ENCODE data around the gene PTPN4. TPM values are rescaled to one million over a fixed set of nuclear protein-coding genes. Genes with fewer than 3 reads are reported as not detected.

The PTPN4 gene
- total and polyA plus RNA-seq, 2 of the 8 experiments (the other 6 are each of a cell fraction or from before 2014, with no cell fraction given) = 28.5 to 105 TPM

- H3K9me3 ChIP-seq (ENCODE audit: insufficient read depth in 2 of 2, low read depth in 1 of 2, low read length in 1 of 2) = peaks cover 0 to 5% of the 10 kb centered on the region in 2 experiments; a peak in 1 of 4 replicates
- DNase-seq (ENCODE audit: low read depth in 1 of 2, low spot score in 2 of 2) = peak; percentile 50 to 78
- H3K79me1 ChIP-seq (ENCODE audit: low read depth, low read length) = no peaks in the 10 kb centered on the region
- H3K4me3 ChIP-seq (ENCODE audit: extremely low read depth in 1 of 4, insufficient read depth in 2 of 4, low read depth in 3 of 4, low read length in 4 of 4) = peak overlapping the region in 2 of 4 experiments; percentile 1 to 51; a peak in 2 of 8 replicates
- H2BK120ac ChIP-seq (replicated peaks; ENCODE audit: low read depth, low read length) = no peak overlapping the region
- H2BK5ac ChIP-seq (ENCODE audit: low read depth, low read length) = peak overlapping the region; percentile 83
- FAIRE-seq = peak; percentile 98
- H4K5ac ChIP-seq (ENCODE audit: insufficient read length, low read depth, low read length) = peak overlapping the region; percentile 36
- H3K36me3 ChIP-seq (ENCODE audit: control insufficient read depth in 2 of 4, insufficient read depth in 4 of 4, low read length in 3 of 4) = peaks cover 0 to 7% (median 2%) of the 10 kb centered on the region in 4 experiments; a peak in 2 of 8 replicates
- no peak overlapping the region for H3K14ac ChIP-seq (ENCODE audit: insufficient read length)
- no peak overlapping the region for H3K18ac ChIP-seq (ENCODE audit: extremely low read depth, low read length)
- ChIA-PET POLR2A (ENCODE audit: partially characterized antibody) (interaction anchor here (1.0 to 4.5 kb wide), 3 partner anchors 10 to 34 kb away, joined by 3 to 24 read pairs (median 4); partner anchors contain the start of gene PTPN4), CTCF (ENCODE audit: partially characterized antibody) (interaction anchor here (1.2 to 1.5 kb wide), 2 partner anchors 27 to 35 kb away, joined by 3 read pairs; no protein-coding TSS in a partner anchor)
- peak overlapping the region; percentile 97 for H3K27ac ChIP-seq (ENCODE audit: low read depth, low read length)
- H3K56ac ChIP-seq (replicated peaks; ENCODE audit: insufficient read length, low read depth, low read length) = no peak overlapping the region
- no peaks in the 10 kb centered on the region for H3K23me2 ChIP-seq (ENCODE audit: low read depth, low read length)
- H3K4me2 ChIP-seq (ENCODE audit: insufficient read depth in 1 of 2, low read depth in 2 of 2, low read length in 2 of 2) = peak overlapping the region; percentile 17 to 66; a peak in 3 of 4 replicates
- H2BK12ac ChIP-seq (ENCODE audit: low read depth, low read length) = peak overlapping the region; percentile 97; the same call in 1 of the 2 replicates
- H4K91ac ChIP-seq (replicated peaks; ENCODE audit: insufficient read length, low read length) = no peak overlapping the region
- H3K9ac ChIP-seq (replicated peaks in 1 of 4; ENCODE audit: extremely low read depth in 1 of 4, low read depth in 3 of 4, low read length in 3 of 4) = peak overlapping the region in 2 of 4 experiments; percentile 70 to 74; a peak in 4 of 7 replicates
- H2AFZ ChIP-seq (ENCODE audit: low read length) = no peak overlapping the region
- H3K23ac ChIP-seq (ENCODE audit: insufficient read length) = no peak overlapping the region
- no peaks in the 10 kb centered on the region for H3K27me3 ChIP-seq (replicated peaks in 1 of 4; ENCODE audit: control insufficient read depth in 3 of 4, extremely low read depth in 1 of 4, insufficient read depth in 3 of 4, low read length in 3 of 4)
- H3K79me2 ChIP-seq (ENCODE audit: control insufficient read depth in 1 of 2, insufficient read depth in 2 of 2, low read length in 2 of 2) = peaks cover 31 to 93% of the 10 kb centered on the region in 2 experiments
- H2BK20ac ChIP-seq (ENCODE audit: low read length) = no peak overlapping the region
- peak overlapping the region; percentile 95; the same call in 1 of the 2 replicates for H2AK5ac ChIP-seq (ENCODE audit: low read depth, low read length)
- no peak overlapping the region for H2BK15ac ChIP-seq (ENCODE audit: low read length)
- 3% methylated on average over 8 of the region's 8 CpGs; no CpG with 5 or more reads in 1 of the 2 experiments for WGBS, 2 experiments (ENCODE audit: extremely low coverage in 1 of 2, insufficient coverage in 1 of 2, insufficient read length in 1 of 2, insufficient replicate concordance in 2 of 2, low coverage in 1 of 2, low lambda C conversion rate in 2 of 2, missing lambda C conversion rate in 1 of 2)
- no peak overlapping the region for H3K4ac ChIP-seq (replicated peaks; ENCODE audit: insufficient read length, low read depth, low read length)
- peaks cover 0 to 5% of the 10 kb centered on the region in 2 experiments for H4K20me1 ChIP-seq (replicated peaks in 1 of 2; ENCODE audit: control insufficient read depth in 1 of 2, insufficient read depth in 2 of 2, low read length in 2 of 2)
- peaks cover 16 to 43% (median 20%) of the 10 kb centered on the region in 4 experiments for H3K4me1 ChIP-seq (replicated peaks in 1 of 4; ENCODE audit: control insufficient read depth in 3 of 4, insufficient read depth in 4 of 4, low read length in 3 of 4)
- no peak overlapping the region for H4K8ac ChIP-seq (ENCODE audit: extremely low read depth, insufficient read depth, low read length)
- no peak for TF ChIP-seq KDM5A (IDR thresholded peaks at IDR 0.05; ENCODE audit: low read length)
- TF ChIP-seq SP2 (IDR thresholded peaks at IDR 0.05; ENCODE audit: low read length) = no peak
- TF ChIP-seq YY1 (IDR thresholded peaks at IDR 0.05; ENCODE audit: low read depth, low read length) = peak; percentile 96
- no peak for TF ChIP-seq CHD1 (IDR thresholded peaks at IDR 0.05; ENCODE audit: low read depth, low read length)
- no peak for TF ChIP-seq MAFK (IDR thresholded peaks at IDR 0.05; ENCODE audit: low read depth, low read length)
- TF ChIP-seq ATF3 (IDR thresholded peaks at IDR 0.05; ENCODE audit: insufficient read depth, low read depth, low read length) = no peak
- peak; percentile 89 for TF ChIP-seq CEBPB (IDR thresholded peaks at IDR 0.05; ENCODE audit: low read depth, low read length)
- peak; percentile 84; the same call in 1 of the 2 replicates for TF ChIP-seq RXRA (IDR thresholded peaks at IDR 0.05; ENCODE audit: insufficient read depth, low read depth, low read length)
- peak; percentile 43 for TF ChIP-seq NANOG (IDR thresholded peaks at IDR 0.05; ENCODE audit: insufficient read depth, low read depth, low read length, poor library complexity, severe bottlenecking)
- TF ChIP-seq CREB1 (IDR thresholded peaks at IDR 0.05) = peak; percentile 29; the same call in 1 of the 2 replicates
- peak; percentile 71 for TF ChIP-seq USF2 (IDR thresholded peaks at IDR 0.05; ENCODE audit: low read length)
- peak; percentile 77 to 92 for TF ChIP-seq BCL11A (IDR thresholded peaks at IDR 0.05; ENCODE audit: low read depth in 2 of 2, low read length in 2 of 2)
Observed at GRCh38 chr2:119792907-119793312, 33.2 kb downstream of the PTPN4 start.

Data from H1 (cell line).